Colonic mucosa (tissue), 4 donors: ENCODE results near the gene RHBG. TPM values are rescaled to one million over a fixed set of nuclear protein-coding genes. Genes with fewer than 3 reads are reported as not detected.

Experiments
- DNase-seq: peaks from one replicate; pipeline ENCODE4 v3.0.0-alpha.2; 2020
- H3K27ac ChIP-seq: fragments of 200-600 bp; one replicate; pipeline ENCODE4 v1.8.0; 2021
- H3K27me3 ChIP-seq: fragments of 200-600 bp; one replicate; pipeline ENCODE4 v1.8.0; 2021
- H3K36me3 ChIP-seq: fragments of 200-600 bp; one replicate; pipeline ENCODE4 v1.8.0; 2021
- H3K4me1 ChIP-seq: fragments of 200-600 bp; one replicate; pipeline ENCODE4 v1.8.0; 2021; ENCODE audit warnings: mild to moderate bottlenecking
- H3K4me3 ChIP-seq: fragments of 200-600 bp; one replicate; pipeline ENCODE4 v1.8.0; 2021
- H3K9ac ChIP-seq, 2 donors: one replicate each; pipeline ENCODE4 v1.7.0; 2013; ENCODE audit warnings: control low read depth in 2 of 2, low read depth in 2 of 2, low read length in 2 of 2
- H3K9me3 ChIP-seq: fragments of 200-600 bp; one replicate; pipeline ENCODE4 v1.8.0; 2021
- intact Hi-C: fragments of 100-400 bp; cut with DNase I; formaldehyde crosslinking; loops from one replicate; pipeline ENCODE4 v1.14.1; 2022
- total RNA-seq, 2 donors: library from RNA; stranded (reverse); fragmentation: NEBNext Ultra II Directional in 1 of 2; extraction: Animal tissue kit (Norgen Biotek cat#: 25700) in 1 of 2; gene quantifications; one replicate each; pipeline ENCODE4 v1.2.1, GENCODE V29; 2021
- TF ChIP-seq, protein P1 (sequence below): fragments of 200-600 bp; IDR thresholded peaks from one replicate; pipeline ENCODE4 v1.8.0; 2022; ENCODE audit warnings: antibody characterized with exemption, mild to moderate bottlenecking
- donor health status: healthy.
- donor health status: DM: no; HTN: no; CAD: no.
- donor health status: DM: no; HTN: no; CAD: no.

RHBG gene
- total RNA-seq, 2 donors from 2014 or later: 0.12 TPM; not detected in 1

DNA sequence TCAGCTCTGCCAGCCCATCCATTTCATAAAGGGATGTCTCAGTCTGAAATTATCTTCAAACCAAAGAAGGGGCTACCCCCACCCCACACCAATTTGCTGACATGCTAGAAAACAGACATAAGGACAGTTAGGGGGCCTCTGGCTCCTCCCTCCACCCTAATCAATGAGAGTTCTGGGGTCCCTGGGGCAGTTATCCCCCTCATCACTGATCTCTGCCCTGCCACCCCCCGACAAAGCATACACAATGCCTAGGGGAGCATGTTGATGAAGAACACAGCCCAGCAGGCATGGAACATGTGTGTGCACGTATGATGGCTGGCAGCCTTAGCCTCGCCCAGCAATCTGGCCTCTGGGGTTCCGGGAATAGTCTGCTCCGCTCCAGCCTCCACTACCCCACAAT, 58.9 kb downstream of the RHBG start:
- TF ChIP-seq, protein P1, sequence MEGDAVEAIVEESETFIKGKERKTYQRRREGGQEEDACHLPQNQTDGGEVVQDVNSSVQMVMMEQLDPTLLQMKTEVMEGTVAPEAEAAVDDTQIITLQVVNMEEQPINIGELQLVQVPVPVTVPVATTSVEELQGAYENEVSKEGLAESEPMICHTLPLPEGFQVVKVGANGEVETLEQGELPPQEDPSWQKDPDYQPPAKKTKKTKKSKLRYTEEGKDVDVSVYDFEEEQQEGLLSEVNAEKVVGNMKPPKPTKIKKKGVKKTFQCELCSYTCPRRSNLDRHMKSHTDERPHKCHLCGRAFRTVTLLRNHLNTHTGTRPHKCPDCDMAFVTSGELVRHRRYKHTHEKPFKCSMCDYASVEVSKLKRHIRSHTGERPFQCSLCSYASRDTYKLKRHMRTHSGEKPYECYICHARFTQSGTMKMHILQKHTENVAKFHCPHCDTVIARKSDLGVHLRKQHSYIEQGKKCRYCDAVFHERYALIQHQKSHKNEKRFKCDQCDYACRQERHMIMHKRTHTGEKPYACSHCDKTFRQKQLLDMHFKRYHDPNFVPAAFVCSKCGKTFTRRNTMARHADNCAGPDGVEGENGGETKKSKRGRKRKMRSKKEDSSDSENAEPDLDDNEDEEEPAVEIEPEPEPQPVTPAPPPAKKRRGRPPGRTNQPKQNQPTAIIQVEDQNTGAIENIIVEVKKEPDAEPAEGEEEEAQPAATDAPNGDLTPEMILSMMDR: no peak
- Histone ChIP-seq H3K27me3 (peaks cover 53% of the 10 kb centered on the region), H3K4me1 (no peaks in the 10 kb centered on the region), H3K27ac (no peak overlapping the region), H3K4me3 (no peak overlapping the region), H3K36me3 (no peaks in the 10 kb centered on the region), H3K9ac (no peak overlapping the region), H3K9me3 (no peaks in the 10 kb centered on the region)
- intact Hi-C loops: no loop called here
- no peak for DNase-seq

DNA sequence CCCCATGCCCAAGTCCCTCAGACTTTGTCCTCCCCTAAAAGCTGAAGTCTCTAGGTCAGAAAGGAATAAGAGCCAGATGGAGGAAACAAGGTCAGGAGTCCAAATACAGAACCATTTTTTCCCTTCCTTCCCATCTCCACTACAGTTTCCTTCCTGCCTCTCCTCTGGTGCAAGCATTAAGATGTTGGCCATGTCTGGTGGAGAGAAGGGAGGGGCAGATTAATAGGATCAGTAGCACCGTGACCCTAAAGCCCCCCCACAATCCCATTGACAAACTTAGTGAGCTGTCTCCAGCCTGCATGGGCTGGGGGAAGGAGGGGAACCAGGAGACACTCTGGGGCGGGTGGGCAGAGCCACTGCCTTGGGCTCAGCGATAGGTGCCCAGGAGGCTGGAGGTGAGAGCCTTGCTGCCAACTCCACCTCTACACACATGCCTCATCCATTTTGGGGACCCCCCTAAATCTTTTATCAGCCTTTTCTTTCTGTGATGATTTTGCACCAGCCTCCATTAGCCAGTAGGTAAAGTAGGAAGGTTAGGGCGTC, 59.8 kb downstream of the RHBG start:
- H3K9me3 ChIP-seq: no peaks in the 10 kb centered on the region
- TF ChIP-seq, protein P1: no peak
- no peak overlapping the region for H3K4me3 ChIP-seq
- intact Hi-C loops: no loop called here
- no peaks in the 10 kb centered on the region for H3K36me3 ChIP-seq
- no peaks in the 10 kb centered on the region for H3K4me1 ChIP-seq
- H3K27me3 ChIP-seq: peaks cover 55% of the 10 kb centered on the region
- DNase-seq: no peak
- H3K9ac ChIP-seq: no peak overlapping the region
- H3K27ac ChIP-seq: no peak overlapping the region

DNA sequence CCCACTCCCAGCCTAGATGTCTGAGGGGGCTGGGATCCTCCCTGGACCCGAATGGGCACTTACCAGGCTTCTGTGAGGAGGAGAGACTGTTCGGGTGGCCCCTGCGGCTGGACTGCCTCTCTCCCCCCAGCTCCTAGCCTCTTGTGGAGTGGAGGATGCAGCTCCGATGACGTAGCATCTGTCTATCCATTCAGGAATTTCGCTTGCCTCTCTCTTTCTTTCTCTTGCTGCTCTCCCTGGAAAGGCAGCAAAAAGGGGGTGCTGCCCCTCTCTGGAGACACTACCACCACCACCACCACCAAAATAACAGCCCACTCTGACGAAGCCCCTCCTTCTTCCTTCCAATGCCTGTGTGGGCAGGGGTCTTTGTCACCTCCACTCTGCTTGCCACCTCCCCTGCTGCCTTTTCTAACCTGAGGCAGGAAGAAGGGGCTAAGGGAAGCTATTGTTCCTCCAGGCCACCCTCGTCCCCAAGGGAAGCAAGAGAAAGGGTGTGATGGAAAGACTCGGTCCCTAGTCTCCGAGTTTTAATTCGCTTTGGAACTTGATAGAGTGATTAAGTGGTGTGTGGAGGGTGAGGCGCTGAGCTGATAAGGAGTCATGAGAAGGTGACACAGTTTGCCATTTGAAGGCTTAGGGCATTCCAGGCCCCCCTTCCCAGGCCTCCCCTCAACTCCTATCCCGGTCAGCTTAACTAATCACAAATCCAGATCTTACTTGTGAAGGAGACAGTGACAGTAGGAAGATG, 60.5 kb downstream of the RHBG start:
- Histone ChIP-seq H3K36me3 (no peaks in the 10 kb centered on the region), H3K9me3 (no peaks in the 10 kb centered on the region), H3K27me3 (peaks cover 57% of the 10 kb centered on the region), H3K4me1 (no peaks in the 10 kb centered on the region), H3K4me3 (no peak overlapping the region), H3K27ac (no peak overlapping the region), H3K9ac (no peak overlapping the region)
- TF ChIP-seq, protein P1: no peak
- no peak for DNase-seq
- intact Hi-C loops: no loop called here

DNA sequence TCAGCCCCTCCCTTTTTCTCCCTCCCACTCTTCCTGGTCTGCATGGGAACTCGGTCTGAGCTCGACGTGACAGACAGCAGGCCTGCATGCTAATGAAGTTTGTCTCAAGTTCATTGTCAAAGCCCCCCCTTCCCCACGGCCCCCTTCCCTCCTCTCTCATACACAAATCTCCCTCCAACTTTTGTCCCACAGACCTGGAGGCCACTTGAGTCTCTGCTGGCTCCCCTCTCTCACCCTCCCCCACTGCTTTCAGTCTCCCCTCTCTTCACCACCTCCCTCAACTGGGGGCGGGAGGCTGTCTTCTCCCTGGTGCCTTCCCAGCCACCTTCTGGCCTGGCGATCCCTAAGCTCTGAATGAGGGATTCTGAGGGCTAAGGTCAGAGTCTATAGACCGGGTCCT, 61.3 kb downstream of the RHBG start:
- TF ChIP-seq, protein P1: no peak
- intact Hi-C loops: no loop called here
- no peak overlapping the region for H3K27ac ChIP-seq
- H3K36me3 ChIP-seq: no peaks in the 10 kb centered on the region
- no peak overlapping the region for H3K9ac ChIP-seq
- peaks cover 61% of the 10 kb centered on the region for H3K27me3 ChIP-seq
- DNase-seq: no peak
- H3K4me1 ChIP-seq: no peaks in the 10 kb centered on the region
- H3K9me3 ChIP-seq: no peaks in the 10 kb centered on the region
- H3K4me3 ChIP-seq: no peak overlapping the region

DNA sequence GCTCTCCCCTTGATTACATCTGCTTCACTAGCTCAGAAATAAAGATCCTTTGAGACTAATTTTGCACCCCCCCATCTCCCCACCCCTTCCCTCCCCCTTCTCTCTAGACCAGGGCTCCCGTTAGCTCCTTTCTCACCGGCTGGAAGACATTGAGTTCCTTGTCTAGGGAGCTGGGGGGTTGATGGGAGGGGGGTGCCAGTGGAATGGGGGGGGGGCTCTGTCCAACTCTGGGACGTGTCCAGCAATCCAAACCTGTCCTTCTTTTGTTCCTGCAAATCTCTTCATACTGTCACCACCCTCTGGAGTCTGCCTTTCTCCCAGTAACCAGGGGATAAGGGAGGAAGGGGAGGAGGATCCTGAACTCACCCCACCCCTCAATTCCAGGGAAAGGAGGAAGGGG, 61.9 kb downstream of the RHBG start:
- Histone ChIP-seq H3K9ac (no peak overlapping the region), H3K36me3 (no peaks in the 10 kb centered on the region), H3K27ac (no peak overlapping the region), H3K4me1 (no peaks in the 10 kb centered on the region), H3K27me3 (peaks cover 67% of the 10 kb centered on the region), H3K4me3 (no peak overlapping the region), H3K9me3 (no peaks in the 10 kb centered on the region)
- TF ChIP-seq, protein P1: no peak
- intact Hi-C loops: no loop called here
- DNase-seq: no peak
